Epidermal melanocyte (primary cell): Measurements from ENCODE around the gene ZCCHC7.
"Not testable (repeated sequence)": the region's sequence is repeated elsewhere in the genome, so short reads cannot be mapped to it uniquely, and the experiment has no call there.

Experiments used
- DNase-seq: peaks from one replicate; pipeline ENCODE4 v3.0.0; 2011; ENCODE audit warnings: low spot score; ENCODE audit not compliant: insufficient read length

Gene ZCCHC7

DNA sequence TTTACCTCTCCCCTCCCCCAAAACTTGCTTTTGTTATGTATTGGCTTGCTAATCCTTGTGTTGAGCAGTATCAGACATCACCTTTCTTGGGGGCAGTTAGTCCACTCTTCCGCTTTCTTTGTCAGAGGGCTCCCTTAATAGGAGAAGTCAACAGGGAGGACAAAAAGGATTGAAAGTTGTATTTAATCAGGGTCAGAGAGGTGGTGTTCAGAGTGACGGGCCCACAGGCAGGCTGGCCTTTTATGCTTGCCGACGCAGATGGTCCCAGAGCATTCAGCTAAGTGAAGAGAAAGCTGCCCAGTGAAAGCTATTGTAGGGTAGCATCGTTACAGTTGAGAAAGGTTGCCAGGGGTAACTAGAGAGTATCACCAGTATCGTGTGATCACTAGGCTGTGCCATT lies 131.1 kb downstream of the ZCCHC7 start:
- DNase-seq: no peak

GRCh38 chr9:37253377-37253937 lies 133.1 kb downstream of the ZCCHC7 start:
- no peak for DNase-seq

- no peak for DNase-seq
These were observed 134.8 kb downstream of the ZCCHC7 start for GRCh38 chr9:37255187-37255586.

GRCh38 chr9:37255944-37256862 lies 135.8 kb downstream of the ZCCHC7 start:
- no peak for DNase-seq

DNA sequence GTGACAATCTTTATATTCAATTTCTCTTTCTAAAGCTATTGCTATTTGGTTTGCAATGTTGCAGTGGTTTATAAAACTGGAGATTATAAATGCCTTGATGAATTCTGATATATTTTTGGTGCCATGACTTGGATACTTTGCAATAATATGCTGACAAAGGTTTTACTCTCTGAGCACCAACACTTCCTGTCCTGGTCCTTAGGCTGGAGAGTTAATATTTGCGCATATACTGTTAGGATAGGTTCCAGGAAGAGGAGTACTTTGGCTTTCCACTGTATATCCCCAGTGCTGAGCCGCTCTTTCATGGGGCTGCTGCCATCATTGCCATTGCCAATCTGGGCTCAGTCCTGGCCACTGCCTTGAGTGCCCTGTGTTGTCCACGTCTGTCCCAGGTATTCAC lies 139.6 kb downstream of the ZCCHC7 start:
- no peak for DNase-seq

- no peak for DNase-seq
These were observed 142.0 kb downstream of the ZCCHC7 start for GRCh38 chr9:37262410-37262809.

GRCh38 chr9:37264539-37264938 lies 144.2 kb downstream of the ZCCHC7 start:
- DNase-seq: no peak

DNA sequence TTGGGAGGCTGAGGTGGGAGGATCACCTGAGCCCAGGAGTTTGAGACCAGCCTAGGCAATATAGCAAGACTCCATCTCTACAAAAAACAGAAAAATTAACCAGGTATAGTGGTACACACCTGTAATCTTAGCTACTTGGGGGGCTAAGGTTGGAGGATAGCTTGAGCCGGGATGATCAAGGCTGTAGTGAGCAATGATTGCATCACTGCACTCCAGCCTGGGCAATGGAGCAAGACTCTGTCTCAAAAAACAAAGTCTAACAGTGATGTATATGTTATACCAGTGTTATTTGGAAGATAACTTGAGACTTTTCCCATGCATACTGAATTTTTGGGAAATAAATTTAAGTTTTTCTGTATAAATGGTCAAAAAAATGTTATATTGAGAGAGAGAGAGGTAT lies 146.3 kb downstream of the ZCCHC7 start:
- no peak for DNase-seq

- DNase-seq: no peak
These were observed 148.8 kb downstream of the ZCCHC7 start for GRCh38 chr9:37269221-37269620.

DNA sequence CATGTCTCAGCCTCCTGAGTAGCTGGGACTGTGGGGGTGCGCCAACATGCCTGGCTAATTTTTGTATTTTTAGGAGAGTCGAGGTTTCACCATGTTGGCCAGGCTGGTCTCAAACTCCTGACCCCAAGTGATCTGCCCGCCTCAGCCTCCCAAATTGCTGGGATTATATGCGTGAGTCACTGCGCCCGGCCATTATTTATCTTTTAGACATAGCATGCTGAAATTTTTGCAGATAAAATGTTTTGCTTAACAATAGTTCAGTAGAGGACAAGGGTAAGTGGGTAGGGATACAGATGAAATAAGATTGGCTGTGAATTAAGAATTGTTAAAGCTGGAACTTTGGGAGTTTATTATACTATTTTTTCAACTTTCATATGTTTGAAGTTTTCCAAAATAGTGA lies 151.3 kb downstream of the ZCCHC7 start:
- DNase-seq: no peak

DNA sequence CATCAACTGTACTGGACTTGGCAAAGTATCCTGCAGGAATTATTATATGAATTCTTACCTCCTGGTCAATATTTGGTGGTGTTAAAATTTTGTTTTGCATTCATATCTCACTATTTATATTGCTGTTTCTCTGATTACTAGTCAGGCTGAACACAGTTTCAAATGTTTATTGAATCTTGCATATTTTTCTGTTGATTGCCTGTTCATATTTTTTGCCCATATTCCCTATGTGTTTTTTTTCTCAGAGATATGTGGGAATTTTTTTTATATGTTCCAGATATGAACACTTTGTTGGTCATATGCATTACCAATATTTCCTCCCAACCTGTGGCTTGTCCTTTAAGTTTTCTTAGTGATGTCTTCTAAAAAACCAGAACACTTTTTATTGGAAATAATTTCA lies 153.2 kb downstream of the ZCCHC7 start:
- no peak for DNase-seq

DNA sequence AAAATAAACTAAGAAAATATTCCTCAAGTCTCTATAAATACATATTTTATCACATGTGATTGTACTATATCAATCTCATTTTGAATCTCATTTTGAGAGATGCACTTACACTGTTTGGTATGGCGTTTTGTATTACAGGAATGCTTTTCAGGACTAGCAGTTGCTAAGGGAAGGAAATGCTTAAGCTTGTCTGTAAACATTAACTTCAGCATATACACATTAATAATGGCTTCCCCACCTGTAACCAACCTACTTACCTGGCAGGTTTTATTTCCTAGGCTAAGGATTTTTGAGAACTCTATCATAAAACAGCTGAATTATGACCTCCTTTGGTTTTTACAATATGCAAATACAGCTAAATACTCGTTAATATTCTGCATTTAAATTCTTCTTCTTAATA lies 161.2 kb downstream of the ZCCHC7 start:
- no peak for DNase-seq

GRCh38 chr9:37283730-37284325 lies 163.5 kb downstream of the ZCCHC7 start:
- DNase-seq: no peak

DNA sequence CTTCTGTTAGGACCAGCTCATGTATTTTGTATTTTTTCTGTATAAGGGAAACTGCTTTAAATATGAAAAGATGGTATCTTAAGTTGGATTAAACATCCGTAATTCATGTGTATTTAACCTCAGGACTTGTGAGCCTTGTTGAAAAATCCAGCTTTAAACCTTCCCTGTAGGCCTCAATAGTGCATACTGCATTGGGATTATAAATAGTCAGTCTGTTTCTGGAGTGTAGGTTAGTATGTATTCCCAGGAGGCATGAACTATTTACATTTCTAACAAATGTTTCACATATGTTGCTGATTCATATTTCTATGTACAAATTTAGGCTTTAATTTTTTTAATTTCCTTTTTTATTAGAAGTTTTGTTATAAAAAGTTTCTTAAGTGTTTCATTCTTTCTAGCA lies 164.3 kb downstream of the ZCCHC7 start:
- DNase-seq: no peak

GRCh38 chr9:37286530-37287175 lies 166.3 kb downstream of the ZCCHC7 start:
- no peak for DNase-seq

DNA sequence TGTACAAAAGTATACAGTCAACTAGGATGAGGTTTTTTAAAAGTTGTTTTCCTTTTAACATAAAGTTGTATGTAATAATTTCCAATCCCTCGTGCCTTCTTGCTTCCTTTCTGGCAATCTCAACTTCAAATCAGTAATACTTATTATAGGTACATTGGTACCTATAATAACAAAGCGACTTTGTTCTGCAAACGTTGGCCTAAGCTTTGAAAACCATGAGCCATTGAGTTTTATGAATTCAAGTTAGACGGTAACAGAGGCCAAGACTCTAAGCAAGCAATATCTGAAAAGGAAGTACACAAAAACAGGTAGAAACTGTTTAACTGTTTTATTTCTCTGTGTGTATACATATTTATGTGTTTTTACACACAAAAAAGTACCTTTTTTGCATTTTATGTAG lies 166.9 kb downstream of the ZCCHC7 start:
- DNase-seq: no peak

DNA sequence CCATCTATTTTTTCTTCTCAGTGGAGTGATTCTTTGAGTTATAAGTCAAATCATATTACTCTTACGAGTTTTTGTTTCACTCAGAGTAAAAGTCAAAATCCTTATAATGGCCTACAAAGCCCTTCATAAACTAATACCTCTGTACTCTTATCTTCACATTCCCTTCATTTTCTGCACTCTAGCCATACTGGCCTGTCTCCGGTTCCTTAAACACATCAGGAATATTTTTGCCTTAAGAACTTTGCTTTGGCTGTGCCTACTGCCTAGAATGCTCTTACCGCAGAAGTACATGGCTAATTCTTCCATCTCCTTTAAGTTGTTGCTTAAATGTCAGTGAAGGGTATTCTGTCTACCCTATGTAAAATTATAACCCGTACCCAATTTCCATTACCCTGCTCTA lies 169.3 kb downstream of the ZCCHC7 start:
- no peak for DNase-seq

- no peak for DNase-seq
These were observed 170.1 kb downstream of the ZCCHC7 start for GRCh38 chr9:37290366-37290939.

GRCh38 chr9:37290940-37291485 lies 170.6 kb downstream of the ZCCHC7 start:
- DNase-seq: no peak

DNA sequence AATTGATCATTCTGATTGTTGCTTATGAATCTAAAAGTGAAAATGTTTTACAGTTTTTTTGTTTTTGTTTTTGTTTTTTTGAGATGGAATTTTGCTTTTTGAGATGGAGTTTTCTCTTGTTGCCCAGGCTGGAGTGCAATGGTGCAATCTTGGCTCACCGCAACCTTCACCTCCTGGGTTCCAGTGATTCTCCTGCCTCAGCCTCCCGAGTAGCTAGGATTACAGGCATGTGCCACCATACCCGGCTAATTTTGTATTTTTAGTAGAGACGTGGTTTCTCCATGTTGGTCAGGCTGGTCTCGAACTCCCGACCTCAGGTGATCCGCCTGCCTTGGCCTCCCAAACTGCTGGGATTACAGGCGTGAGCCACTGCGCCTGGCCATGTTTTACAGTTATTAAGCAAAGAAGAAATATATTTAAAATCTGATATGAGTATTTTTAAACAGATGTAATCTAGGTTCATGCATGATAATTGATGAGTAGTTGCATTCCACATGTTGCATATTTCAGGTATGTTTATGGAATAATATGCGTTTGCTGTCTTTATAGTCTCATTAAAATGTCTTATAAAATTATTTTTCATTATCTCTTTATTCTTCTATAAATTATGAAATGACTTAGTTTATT lies 171.4 kb downstream of the ZCCHC7 start:
- not testable (repeated sequence) for DNase-seq

GRCh38 chr9:37292896-37293295 lies 172.5 kb downstream of the ZCCHC7 start:
- DNase-seq: no peak
